ENCODE measurements around the gene PEX5L.
"Not testable (repeated sequence)": the region's sequence is repeated elsewhere in the genome, so short reads cannot be mapped to it uniquely, and the experiment has no call there.

PEX5L gene

DNA sequence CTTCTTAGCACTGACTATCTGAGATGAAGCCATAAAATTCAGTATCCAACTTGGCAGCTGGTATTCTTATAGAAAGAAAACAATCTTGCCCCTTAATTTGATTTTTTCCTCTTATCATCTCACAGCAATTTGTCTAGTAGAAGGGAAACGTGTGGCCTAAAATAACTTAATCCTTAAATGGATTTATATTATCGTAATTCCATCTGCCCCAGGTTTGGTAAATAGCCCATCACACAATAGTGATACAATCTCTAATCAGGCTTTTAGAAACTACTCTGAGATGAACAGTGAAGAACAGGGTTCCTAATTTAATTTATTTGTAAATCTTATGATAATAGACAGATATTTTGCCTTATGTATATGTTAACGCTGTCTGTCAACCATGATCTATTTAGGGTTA is 24.8 kb downstream of the PEX5L start:
- no peak for DNase-seq (ENCODE audit: low read depth in 2 of 2)

DNA sequence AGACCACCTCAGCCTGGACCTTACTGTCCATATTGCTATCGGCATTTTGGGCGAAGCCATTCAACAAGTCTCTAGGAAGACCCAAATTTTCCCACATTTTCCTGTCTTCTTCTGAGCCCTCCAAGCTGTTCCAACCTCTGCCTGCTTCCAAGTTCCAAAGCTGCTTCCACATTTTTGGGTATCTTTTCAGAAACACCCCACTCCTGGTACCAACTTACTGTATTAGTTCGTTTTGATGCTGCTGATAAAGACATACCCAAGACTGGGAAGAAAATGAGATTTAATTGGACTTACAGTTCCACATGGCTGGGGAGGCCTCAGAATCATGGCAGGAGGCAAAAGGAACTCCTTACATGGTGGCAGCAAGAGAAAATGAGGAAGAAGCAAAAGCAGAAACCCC is 28.4 kb downstream of the PEX5L start:
- DNase-seq (ENCODE audit: low read depth in 2 of 2) = not testable (repeated sequence)

DNA sequence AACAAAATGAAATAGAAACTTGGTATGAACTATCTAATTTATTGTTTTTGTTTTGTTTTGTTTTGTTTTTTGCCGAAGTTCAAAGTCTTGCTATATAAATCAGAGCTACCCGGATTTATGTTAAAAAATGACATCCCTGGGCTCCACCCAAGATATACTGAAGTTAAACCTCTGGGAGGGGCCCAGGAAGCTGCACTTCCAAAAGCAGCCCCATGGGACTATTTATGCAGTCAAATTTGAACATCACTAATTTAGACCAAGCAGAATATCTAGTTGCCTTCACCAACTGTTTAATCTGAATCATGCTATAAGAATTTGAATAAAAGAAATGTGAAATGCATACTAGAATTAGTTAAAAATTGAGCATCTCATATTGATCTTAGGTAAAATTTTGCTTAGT is 32.2 kb downstream of the PEX5L start:
- no peak for DNase-seq (ENCODE audit: low read depth in 2 of 2)

DNA sequence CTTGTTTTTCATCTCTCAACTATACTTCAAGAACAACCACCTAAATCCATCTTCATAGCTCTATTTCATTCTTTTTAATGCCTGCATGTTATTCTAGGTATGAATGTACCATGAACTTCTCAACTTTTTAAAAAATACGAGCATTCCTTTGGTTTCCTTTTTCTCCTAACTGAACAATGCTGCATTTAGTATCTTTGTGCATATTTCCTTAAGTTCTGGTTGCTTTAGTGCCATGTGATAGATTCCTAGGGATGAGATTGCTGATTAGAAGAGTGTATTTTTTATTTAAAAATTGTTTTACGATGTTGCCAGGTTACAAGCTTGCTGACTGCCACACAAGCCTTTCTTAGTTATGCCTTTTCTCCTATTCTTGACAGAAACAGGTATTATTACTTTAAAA is 34.7 kb downstream of the PEX5L start:
- no peak for DNase-seq (ENCODE audit: low read depth in 2 of 2)

DNA sequence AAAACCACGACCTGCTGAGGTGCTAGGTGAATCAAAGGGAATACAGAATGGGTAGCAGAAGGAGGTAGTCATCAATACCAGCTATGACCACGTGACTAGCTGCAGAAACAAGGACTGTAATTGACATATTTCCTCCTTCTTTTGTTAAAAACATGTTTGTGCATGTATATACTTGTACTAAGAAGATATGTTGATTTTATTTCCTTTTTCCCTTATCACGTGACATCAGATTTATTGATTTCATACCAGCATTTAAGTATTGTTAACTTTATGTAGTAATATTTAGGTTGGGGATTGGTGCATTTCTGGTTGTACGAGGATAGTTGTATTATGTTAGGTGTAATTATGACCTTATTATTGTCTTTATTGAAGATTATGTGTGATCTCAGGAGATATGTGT is 36.2 kb downstream of the PEX5L start:
- DNase-seq (ENCODE audit: low read depth in 2 of 2) = no peak

DNA sequence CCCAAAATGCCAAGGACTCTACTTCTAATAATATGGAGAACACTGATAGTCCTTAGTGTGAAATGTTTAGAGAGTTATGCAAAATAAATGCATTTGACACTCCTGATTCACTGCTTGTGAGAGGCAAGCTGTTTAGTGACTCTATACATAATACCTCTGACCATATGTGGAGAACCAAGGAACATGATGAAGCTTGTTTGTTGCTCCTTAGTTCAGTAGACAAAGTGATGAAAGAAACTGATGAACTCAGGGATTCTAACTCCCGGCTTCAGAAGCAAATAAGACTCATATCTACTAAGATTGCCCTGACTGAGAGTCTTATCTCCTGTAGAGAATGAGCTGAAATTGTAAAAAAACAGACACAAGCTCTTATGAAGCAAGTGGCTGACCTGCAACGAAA is 41.3 kb downstream of the PEX5L start:
- DNase-seq (ENCODE audit: low read depth in 2 of 2) = no peak

DNA sequence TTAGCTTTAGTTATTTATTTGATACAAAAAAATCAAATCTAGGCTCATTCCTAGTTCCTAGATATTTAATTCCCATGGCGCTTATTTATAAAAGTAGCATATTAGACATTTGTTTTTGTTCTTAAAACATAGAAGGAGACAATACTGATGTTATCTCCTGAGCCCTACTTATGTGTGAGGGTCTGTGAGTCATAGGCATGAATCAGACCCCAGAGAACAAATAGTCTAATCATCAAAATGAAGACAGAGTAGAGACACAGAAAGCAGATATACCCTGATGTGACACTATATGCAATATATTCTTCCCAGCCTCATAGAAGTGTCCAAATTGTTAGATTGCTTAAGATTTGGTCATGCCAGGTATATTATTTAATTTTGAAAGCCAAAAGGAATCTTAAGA is 44.9 kb downstream of the PEX5L start:
- no peak for DNase-seq (ENCODE audit: low read depth in 2 of 2)

DNA sequence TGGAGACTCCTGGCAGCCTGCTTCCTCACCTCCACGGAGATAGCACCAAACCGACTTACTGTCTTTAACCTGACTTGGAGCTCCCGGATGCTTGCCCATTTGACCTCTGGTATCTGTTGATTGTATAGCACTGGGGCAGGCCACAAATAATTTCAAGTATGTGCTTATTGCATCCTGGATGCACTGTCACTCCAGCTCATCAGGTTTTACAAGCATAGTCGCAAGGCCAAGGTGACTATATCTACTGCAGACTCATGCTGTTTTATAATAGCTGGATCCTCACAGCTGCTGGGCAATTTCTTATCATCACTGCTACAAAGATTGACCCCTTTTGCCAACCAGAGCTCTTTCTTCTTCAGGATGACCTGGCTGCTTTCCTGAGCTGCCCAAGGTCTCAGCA is 45.6 kb downstream of the PEX5L start:
- DNase-seq (ENCODE audit: low read depth in 2 of 2) = no peak

DNA sequence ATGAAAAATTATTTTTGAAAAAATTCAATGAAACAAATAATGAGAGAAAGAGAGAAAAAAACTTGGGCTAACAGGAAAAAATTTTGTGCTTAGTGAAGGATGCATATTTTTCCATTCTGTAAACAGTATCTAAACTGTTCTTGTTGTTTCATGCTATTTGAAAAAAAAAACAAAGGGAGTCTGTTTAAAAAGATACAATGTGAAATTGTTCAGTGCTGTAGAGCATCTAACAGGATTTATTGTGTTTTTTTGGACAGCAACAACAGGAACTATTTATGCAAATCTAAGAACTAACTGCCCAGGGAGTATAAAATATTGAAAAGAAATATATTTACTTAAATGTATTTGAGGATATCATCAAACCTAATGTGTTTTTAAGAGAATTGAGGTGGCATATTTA is 55.1 kb downstream of the PEX5L start:
- no peak for DNase-seq (ENCODE audit: low read depth in 2 of 2)

DNA sequence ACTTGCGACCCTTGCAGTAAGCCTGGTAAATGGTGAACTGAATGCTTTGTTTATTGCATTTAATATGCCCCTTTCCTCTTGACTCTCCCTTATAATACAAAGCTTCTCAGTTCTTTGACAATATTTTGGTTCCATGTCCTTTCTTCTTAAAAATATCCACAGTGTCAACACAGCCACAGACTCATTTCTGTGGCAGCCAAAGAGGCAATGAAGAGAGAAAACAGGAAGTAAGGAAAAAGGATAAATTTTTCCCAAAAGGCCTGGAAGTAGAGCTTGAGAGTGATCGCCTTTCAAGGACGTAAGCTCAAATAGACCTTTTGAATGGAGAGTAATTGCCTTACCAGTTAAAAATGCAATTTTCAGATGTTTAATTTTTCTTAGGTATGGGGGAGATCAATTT is 59.4 kb downstream of the PEX5L start:
- no peak for DNase-seq (ENCODE audit: low read depth in 2 of 2)

DNA sequence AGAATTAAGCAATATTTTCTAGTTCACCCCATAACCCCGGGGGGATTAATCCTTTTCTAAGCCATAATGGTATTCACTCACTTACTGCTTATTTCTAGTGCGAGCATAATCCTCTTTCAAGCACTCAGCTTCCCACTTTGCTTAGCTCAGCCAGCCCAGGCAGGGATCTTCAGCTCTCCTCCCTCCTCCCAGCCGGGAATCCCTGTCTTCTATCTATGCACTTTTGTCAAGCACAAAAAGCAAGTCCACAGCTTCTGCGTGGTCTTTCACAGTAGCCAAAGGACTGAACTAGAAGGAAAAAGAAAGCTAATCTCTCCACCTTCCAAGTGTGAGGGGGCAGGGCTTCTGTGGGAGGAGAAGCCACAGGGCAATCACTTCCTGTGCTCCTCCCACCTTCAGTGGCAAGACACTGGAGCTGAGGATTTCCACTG is 62.8 kb downstream of the PEX5L start:
- no peak for DNase-seq (ENCODE audit: low read depth in 2 of 2)

DNA sequence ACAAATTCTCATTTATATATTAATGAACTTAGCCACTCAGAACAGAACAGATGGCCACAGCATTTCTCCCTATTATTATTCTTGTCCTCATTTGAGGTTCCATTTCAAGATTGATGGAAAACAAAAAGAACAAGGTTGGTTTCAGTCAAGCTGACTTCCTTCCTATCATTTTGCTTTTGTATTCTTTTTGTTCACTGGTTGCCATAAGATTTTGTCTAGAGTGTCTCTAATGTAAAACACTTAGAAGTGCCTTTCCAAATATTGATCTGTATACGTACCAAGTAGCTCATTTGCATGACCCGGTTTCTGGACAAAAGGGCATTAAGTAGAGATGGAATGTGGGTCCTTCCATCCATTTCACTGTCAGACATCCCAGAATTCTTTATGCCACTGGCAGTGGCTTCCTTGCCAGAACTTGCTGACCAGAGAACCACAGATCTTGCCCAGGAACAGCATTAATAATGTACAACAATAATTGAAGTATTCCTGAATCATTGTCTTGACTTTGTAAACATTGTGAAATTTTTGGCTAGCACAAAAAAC is 63.8 kb downstream of the PEX5L start:
- no peak for DNase-seq (ENCODE audit: low read depth in 2 of 2)

DNA sequence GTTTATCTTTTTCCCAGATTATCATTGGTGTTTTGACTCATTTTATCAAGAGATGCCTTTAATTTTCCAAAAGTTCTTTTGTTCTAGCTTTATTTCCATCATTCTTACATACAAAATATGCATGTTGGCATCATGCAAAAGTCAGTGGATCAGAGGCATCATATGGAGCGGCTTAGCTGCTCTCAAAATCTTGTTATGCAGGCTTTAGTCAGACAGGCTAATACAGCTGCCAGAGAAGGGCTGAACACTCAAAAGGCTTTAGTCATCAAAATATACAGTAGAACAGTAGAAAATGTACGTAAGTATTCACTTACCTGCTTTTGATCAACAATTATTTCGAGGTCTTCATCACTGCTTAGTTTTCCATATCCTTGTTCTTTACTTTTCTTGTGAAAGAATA is 65.5 kb downstream of the PEX5L start:
- DNase-seq (ENCODE audit: low read depth in 2 of 2) = no peak

DNA sequence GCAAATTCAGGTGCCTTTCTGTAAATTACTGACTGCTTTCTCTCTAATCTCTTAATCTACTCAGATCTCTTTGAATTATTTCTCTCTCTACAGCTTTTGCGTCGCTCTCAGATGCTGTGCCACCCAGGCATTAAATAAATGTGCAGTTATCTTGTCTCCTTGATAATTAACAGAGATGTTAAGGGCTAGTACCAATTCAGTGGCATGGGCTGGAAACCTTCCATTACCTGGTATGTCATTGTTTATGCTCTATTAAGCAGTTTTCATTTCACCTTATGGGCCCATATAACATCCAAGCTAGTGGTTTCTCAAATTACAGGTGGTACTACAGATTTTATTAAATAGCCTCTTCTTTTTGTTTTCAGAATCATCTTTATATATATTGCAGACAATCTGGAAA is 66.0 kb downstream of the PEX5L start:
- no peak for DNase-seq (ENCODE audit: low read depth in 2 of 2)

DNA sequence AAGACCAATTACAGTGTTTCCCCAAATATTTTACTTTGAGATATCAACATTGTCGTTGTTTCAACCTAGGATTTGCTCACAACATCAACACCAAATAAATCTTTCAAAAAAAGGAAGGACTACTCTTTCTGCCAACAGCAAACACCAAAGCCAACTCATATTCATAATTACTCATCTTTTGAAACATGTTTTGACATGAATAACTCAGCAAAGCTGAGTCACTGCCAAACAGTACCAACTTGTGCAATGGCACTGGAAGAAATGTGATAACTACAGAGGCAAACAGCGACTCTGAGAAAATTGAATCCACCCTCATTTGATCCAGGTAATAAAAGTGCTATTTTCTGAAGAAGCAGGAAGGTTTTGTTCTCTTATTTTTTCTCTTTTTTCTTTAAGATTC is 67.2 kb downstream of the PEX5L start:
- no peak for DNase-seq (ENCODE audit: low read depth in 2 of 2)

DNA sequence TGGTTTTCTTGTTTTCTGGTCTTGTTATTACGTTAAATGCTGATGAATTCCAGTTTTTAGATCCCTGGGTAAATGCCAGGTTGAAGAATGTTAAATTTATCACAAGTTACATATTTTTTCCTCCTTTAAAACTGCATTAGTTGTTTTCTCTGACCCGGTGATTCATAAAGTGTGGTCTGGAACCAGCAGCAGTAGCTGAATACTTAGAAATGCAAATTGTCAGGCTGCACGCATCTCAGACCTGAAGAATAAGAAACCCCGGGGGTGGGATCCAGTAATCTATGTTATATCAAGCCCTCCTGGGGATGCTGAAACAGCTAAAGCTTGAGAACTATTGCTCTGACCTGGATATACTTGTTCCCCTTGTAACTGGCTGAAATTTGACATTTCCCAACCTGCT is 69.1 kb downstream of the PEX5L start:
- DNase-seq (ENCODE audit: low read depth in 2 of 2) = no peak

DNA sequence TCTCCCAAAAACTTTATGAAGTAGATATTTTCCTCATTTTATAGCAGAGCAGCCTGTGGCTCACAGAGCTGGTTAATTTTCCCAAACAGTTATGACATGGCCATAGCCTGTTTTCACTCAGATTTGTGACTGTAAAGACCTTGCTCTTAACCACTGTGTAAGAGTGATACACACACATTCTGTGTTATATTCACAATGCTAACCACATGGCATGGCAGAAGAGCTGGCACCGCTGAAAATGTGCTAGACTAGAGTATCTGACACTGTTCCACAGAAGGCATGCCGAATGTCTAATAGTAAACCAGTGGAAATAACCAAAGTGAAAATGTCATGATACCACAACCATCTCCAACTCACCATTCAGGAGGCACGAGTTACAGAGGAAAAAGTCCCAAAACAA is 71.8 kb downstream of the PEX5L start:
- no peak for DNase-seq (ENCODE audit: low read depth in 2 of 2)

DNA sequence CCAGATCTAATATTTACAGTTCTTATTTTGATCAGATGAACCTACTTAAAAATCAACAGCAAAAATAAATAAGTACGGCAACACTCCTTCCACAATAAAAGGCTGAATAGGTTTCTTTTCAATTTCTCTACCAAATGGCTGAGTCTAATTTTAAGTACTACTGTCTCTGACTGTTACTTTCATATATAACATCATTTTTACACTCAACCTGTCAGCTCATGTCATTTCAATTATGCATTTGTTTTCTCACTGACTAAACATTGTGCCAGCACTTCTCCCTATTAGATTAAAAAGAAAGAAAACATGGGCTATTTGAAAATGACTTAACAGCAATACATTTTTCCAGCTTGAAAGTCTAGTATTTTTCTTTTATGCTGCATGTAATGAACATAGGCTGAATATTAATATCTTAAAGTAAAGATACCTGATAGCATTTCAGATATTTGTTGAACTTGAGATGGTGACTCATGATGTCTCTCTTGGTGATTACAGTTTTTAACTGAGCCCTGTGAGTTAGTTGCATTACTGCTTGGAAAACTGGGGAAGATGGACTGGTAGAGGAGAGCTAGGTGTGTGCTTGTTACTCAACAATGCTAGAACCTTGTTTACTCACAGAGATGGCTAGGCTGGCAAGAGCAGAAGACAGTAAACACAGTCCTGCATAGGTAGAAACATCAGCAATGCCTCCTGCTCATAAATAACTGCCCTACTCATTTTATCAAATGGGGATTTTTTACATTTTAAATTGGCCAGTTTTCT is 73.9 kb downstream of the PEX5L start:
- DNase-seq (ENCODE audit: low read depth in 2 of 2) = no peak

DNA sequence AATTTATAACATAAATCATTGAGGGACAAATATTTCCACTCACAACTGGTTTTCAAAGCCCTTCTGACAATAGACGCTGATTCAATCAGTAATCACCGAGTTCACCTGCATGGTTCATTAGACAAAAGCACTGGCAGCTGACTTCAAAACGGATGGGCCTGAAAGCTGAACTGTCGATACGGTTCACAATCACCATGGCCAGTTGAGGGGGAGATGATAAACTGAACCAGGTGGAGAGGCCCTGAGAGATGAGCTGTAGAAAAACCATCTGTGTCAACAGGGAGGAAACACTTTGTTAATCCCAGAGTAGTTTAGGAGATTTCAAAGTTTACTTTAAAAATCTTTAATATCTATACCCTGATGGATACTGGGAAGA is 75.0 kb downstream of the PEX5L start:
- no peak for DNase-seq (ENCODE audit: low read depth in 2 of 2)

DNA sequence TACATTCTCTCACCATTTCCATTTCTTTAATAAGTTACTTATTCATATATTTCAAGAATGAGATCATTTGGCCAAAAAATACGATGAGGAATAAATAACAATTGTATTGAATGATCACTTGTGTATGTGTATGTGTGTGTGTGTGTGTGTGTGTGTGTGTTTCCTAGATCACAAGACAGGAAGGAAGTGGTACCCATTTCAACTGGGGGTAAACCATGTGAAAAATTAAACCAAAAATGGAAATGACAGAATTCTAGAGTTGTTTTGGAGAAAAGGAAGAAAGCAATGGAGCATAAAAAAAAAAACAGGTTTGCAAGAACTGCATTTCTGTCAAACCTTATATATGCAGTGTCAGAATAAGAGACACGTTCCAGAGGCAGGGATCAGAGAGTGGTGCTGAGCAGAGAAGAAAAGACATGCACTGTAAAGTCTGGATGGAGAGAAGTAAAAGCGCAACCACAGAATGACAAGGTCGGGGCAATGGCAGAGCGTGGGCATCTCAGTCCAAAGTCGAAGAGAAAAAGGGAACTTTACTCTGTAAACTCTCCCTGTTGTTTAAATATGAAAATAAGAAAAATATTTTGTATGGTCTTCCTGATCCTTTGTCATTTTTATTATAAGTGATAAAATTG is 75.5 kb downstream of the PEX5L start:
- no peak for DNase-seq (ENCODE audit: low read depth in 2 of 2)

DNA sequence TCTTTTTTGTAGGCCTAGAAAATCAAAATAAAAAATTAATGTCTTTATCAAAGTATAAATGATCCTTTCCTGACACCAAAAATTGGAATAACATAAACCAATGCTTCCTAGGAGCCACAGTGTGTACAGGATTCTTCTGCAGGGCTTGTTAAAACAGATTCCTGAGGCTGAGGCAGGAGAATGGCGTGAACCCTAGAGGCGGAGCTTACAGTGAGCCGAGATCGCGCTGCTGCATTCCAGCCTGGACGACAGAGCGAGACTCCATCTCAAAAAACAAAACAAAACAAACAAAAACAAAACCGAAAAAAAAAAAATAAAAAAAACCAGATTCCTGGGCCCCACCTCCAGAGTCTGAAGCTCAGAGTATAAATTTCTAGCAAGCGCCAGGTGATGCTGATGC is 78.0 kb downstream of the PEX5L start:
- DNase-seq (ENCODE audit: low read depth in 2 of 2) = no peak

DNA sequence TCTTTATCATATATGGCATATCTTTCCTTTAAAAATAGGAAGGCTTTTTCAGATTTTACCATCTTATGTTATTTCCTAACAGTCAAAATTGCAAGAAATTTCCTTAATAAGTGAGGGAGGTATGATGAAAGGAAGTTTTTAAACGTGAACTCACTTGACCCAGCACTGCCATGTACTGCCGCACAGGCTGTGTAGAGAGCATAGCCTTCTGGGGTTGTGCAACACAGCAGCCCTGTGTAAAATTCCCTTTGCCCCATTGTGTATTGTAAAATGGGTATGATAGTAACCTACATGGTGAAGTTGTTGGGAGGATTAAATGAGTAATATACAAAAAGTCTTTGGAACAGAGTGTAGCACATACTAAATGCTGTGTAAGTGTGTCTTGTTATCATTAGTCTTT is 78.6 kb downstream of the PEX5L start:
- no peak for DNase-seq (ENCODE audit: low read depth in 2 of 2)

DNA sequence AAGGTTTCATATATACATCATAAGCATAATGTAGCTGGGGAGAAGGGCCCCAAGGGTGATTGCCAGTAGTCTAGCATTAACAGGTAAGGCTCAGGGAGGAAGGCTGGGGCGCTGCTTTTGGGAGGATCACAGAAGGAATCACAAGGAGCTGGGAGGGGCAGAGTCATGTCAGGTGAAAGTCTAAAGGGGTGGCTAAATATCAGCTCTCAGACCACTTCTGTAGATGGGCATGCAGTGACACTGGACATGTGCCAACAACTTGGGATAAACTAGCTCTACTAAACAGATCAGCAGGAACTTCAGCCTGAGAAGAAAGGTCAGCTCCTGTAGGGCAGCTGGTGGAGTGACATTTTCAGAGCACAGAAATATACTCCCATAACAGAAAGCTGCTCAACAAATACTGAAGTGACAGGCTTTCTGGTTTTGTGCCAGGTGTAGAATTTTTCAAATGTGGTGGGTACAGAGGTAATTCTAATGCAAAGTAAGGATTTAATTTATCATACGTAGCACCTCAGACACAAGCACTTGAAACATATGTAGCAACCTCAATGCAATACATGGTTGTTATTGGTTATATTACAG is 79.4 kb downstream of the PEX5L start:
- no peak for DNase-seq (ENCODE audit: low read depth in 2 of 2)
